Gastroesophageal sphincter (tissue), 3 donors: ENCODE data around the gene MFN2.

Experiments used
- CTCF ChIP-seq, 4 experiments: fragments of 200-600 bp in 2 of 4; fragments of 450-650 bp in 2 of 4; sonication (generic) in 1 of 4; IDR thresholded peaks; one replicate each; pipeline ENCODE4 v1.5.1; 2017 to 2019; ENCODE audit warnings: antibody characterized with exemption in 4 of 4, mild to moderate bottlenecking in 2 of 4, moderate library complexity in 2 of 4
- EP300 ChIP-seq: sonication (generic); formaldehyde crosslinking; IDR thresholded peaks from one replicate; pipeline ENCODE4 v1.6.1; 2017; ENCODE audit warnings: antibody characterized with exemption, mild to moderate bottlenecking
- POLR2A ChIP-seq, 2 donors: fragments of 450-650 bp; IDR thresholded peaks; one replicate each; pipeline ENCODE4 v1.6.1; 2017; ENCODE audit warnings: antibody characterized with exemption in 2 of 2, mild to moderate bottlenecking in 2 of 2, moderate library complexity in 1 of 2
- POLR2AphosphoS5 ChIP-seq: sonication (generic); formaldehyde crosslinking; IDR thresholded peaks from one replicate; pipeline ENCODE4 v1.6.1; 2017; ENCODE audit warnings: antibody characterized with exemption

- peak in 1 of 4 experiments; percentile 14 for TF ChIP-seq CTCF (IDR thresholded peaks at IDR 0.05)
- TF ChIP-seq EP300: no peak
- TF ChIP-seq POLR2AphosphoS5: peak; percentile 46
- TF ChIP-seq POLR2A (IDR thresholded peaks at IDR 0.05): peak; percentile 48 to 68
Measured at GRCh38 chr1:11934302-11935056, 45.8 kb upstream of the MFN2 start, which contains the start of gene PLOD1.
